NCI-H2227 treated with DMSO at 0.1 percent for 48 hours (cell line): ENCODE measurements around the gene TBC1D3E.
"Not testable (repeated sequence)": the region's sequence is repeated elsewhere in the genome, so short reads cannot be mapped to it uniquely, and the experiment has no call there.

Experiments used
- DNase-seq: peaks from one replicate; lab custom pipeline; 2025; lab: John Stamatoyannopoulos, UW

Gene TBC1D3E

DNA sequence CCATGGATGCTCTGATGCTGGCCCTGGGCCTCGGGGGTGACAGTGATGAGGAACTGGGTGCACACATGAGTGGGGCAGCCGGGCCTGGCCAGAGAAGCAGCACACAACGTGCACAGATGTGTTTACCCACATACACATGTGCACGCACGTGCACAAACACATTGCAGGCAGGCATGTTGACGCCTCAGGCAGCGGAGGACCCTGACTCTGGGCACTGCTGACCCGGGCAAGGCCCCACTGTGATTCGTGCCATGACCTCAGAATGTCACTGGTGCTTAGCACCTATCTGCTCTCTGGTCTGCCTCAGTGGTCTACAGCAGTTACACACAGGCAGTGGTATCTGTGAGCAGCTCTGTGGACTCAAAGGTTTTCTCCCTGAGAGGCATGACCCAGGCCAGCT is at the start of gene TBC1D3E:
TSS of gene TBC1D3E (plus strand) at position 301 of the 400 bp plus-strand sequence. CDS start 1,545 bp downstream, outside the sequence.
- DNase-seq = not testable (repeated sequence)

DNA sequence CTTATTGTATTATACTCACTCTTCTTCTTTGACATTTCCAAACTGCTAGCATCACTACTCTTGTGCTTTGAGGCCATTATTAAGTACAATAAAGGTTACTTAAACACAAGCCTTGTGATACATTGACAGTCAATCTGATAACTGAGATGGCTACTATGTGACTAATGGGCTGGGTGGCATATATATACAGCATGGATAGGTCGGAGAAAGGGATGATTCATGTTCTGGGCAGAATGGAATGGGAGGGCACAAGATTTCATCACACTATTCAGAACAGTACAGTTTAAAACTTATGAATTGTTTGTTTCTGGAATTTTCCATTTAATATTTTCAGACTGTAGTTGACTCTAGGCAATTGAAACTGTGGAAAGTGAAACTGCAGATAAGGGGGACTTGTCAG is 40.4 kb upstream of the TBC1D3E start:
- DNase-seq = not testable (repeated sequence)

DNA sequence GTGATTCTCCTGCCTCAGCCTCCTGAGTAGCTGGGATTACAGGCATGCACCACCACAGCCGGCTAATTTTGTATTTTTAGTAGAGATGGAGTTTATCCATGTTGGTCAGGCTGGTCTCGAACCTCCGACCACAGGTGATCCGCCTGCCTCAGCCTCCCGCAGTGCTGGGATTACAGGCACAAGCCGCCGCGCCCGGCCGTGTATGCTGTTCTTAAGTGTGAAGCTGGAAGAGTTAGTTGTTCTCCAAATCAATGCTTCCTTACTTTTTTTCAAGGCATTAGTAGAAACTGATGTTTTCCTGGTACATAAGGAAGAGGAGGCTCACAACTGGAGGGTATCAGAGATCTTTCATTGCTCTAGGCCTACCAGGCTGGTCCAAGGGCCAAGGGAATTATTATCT is 39.6 kb upstream of the TBC1D3E start:
- not testable (repeated sequence) for DNase-seq

DNA sequence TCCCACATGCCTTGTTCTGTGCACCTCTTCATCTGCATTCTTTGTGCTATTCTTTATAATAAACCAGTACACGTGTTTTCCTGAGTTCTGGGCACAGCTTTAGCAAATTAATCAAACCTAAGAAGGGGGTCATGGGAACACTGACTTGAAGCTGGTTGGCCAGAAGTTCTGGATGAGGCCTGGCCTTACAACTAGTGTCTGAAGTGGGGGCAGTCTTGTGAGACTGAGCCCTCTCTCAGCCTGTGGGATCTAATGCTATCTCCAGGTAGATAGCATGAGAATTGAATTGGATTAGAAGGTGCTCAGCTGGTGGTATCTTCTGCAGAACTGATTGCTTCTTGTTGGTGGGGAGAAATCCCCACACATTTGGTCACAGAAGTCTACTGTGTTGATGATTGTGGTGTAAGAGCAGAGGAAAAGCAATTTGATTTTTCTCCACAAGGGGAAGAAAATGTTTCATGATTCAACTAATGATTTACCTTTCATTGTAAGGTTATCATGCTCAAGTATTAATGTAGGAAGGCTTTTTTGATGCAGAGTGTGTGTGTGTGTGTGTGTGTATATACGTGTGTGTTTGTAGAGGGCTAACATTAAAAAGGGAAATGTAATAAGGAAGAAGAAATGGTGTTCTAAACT is 33.6 kb upstream of the TBC1D3E start:
- DNase-seq = not testable (repeated sequence)

DNA sequence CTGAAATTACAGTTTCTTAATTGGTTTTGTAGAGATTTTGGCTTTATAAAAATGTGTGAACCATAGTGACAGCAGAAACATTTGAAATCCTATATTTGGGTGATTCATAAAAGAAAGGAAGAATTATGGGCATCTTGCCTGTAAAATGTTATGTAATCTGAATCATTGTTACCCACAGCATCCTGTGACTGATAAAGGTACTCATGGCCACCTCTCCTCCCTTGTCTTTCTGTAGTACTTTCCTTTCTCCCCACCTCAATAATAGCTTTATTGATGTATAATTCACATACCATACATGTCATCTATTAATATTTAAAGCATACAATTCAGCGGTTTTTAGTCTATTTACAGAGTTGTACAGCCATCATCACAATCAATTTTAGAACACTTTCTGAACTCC is 28.5 kb upstream of the TBC1D3E start:
- DNase-seq = not testable (repeated sequence)

DNA sequence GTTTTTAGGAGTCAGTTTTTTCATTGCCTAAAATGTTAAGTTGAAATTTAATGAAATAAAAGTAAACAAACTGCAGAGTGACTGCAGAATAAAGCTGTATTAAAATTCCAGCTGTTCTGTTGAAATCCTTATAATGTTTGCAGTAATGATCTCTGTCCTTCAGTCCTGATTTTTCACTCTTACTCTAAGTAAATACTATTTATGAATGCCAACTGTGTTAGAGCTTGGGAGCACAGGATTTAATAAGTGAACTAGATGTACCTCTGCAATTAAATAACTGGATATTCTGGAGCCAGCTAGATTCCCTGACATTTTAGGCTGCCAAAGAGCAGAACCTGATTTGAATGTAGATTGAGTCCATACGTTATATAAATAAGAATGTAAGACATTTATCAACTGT is 7.9 kb upstream of the TBC1D3E start:
- not testable (repeated sequence) for DNase-seq

DNA sequence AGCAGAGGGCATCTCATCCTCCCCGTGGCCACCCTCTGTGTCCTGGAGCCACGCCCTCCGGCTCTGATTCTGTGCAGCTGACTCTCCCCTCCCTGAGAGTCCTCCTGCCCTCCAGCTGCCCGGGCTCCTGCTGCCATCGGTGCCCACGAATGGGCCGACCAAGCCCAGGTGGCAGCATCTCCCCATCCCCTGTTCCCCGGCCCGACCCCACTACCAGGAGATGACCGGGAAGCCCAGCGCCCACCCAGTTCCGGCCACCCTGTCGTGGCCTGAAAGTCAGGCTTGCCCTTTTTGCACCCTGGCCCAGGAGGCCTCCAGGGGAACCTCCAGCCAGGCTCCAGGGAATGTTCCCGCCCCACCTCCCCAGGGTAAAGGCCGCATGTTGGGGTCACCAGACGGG is 7.1 kb downstream of the TBC1D3E start:
- not testable (repeated sequence) for DNase-seq
